ENCODE results near the gene BDNF.
"Not testable (repeated sequence)": the region's sequence is repeated elsewhere in the genome, so short reads cannot be mapped to it uniquely, and the experiment has no call there.

Gene BDNF

DNA sequence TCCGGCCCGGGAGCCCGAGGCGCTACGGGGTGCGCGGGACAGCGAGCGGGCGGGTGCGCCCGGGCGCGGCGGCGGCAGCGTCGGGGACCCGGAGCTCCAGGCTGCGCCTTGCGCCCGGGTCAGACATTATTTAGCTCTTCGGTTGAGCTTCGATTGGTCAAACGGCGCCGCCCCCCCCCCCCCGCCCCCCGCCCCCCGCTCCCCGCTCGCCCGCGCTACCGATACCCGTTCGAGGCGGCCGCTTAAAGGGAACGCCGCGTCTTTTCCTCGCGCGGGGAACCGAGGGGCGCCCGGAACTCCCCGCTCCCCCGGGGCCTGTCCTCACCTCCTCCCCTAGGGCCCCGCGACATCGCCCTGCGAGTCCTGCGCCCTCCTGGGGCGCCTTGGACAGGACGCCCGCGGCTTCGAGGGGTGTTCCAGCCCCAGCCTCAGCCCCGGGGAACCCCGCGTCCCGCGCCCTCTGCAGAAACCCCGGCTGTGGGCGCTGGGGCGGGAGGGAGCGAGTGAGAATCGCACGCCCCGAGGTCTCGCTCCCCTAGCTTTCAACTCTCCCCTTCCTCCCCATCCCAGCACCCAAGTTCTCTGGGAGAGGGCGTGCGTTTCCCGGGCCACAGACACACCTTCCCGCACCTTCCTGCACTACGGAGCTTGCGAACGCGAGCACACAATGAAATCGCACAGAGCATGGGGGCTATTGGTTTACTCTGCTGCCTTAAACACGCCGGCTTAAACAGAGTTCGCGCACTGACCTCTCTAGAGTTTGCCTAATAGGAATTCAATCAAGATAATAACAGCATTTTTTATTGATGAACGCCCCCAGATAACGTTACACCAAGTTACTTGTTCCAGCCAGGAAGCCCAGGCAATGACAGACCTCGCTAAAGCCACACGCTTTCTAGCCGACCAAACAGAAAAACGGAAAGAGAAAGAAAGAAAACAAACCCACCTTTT lies at the start of gene BDNF:
Gene BDNF, minus strand, starts transcription at position 105 of the 951 bp plus-strand sequence. CDS start 41,891 bp downstream, outside the sequence.
- DNase-seq = no peak

DNA sequence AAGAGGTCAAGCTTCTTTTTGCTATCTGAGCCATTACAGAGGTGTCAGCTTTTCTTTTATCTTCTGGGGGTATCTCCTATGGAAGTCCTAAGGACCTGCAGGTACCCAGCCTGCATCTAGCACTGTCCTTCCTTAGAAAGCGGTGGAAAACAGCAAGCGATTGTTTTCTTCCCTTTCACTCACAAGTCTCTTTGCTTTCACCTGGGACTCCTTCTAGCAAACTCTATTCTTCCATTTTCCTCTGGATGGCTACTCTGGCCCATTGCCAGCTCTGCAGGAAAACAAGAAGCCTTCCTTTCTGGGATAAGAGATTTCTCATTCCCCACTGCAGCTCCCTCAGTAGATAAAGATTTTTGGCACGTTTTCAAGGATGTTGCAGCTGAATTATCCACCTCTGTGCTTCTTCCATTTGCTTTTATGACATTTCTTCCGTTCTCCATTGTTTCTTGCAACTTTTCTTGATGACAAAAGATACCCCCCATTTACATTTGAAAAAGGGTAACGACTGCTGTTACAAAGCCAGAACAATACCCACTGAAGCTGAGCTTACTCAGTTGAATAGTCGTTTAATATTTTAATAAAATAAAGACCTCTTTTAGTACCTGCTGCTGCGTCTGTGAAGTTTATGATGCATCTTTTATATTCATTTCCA lies 40.2 kb upstream of the BDNF start:
- DNase-seq = no peak

DNA sequence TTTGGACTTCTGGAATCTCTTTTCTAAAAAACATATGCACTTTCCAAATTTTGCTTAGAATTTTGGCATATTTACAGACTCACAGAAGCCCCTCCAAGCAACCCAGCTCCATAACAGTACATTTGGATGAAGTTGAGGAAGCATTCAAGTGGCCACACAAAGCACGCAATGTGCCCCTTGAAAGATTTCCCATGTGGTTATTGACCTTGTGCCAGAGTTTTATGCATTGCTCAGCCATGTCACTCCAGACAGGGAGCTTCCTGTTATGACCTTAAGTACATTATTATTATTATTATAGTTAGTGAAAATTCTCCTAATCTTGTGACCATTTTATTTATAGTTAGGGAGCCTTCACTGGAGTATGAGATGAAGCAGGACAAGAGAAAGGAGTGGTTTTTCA lies 35.0 kb upstream of the BDNF start:
- DNase-seq = no peak

DNA sequence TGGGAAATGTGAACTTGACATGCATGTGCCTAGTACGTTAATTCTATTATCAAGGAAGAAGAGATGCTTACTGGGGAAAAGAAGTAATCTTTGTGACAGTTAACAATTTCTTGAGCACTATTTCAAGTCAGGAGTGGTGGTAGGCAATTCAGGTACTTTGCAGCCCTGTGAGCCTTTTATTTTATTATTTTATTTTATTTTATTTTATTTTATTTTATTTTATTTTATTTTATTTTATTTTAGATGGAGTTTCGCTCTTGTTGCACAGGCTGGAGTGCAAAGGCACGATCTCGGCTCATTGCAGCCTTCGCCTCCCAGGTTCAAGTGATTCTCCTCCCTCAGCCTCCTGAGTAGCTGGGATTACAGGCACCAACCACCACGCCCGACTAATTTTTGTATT lies 31.5 kb upstream of the BDNF start:
- not testable (repeated sequence) for DNase-seq

DNA sequence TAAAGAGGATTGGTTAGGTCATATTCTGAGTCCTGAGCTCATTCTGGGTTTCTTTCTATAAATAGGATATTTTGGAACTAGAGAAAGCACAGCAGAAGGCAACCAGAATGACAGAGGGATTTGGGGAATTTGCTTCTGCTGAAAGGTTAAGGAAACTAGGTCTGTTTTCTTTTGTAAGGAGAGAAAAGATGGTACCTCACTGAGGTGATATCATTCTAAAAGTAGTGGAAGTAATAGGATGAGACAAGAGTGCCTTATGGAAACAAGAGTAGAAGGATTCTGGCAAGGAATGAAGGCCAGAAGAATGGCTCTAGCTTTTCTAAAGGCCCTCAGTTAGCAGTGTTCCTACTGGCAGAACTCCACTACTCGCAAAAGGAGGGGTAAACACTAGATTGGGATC lies 26.7 kb upstream of the BDNF start:
- no peak for DNase-seq

DNA sequence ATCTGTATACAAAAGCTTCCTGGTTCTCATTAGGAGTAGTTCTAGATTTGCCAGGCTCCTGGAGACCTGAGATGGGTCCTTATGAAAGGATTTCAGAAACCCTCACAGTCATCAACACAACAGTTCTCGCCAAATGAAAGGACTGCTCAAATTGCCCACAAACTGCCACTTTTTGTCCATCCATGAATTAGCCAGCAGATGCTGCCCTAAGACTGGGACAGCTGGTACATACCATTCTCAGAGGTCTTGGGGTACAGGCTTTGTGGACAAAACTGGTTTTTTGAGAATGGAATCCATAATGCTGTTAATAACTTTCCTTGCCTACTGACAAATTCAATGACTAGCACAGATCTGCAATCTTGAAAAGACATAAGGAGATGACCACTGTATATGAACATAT lies 23.4 kb upstream of the BDNF start:
- no peak for DNase-seq

DNA sequence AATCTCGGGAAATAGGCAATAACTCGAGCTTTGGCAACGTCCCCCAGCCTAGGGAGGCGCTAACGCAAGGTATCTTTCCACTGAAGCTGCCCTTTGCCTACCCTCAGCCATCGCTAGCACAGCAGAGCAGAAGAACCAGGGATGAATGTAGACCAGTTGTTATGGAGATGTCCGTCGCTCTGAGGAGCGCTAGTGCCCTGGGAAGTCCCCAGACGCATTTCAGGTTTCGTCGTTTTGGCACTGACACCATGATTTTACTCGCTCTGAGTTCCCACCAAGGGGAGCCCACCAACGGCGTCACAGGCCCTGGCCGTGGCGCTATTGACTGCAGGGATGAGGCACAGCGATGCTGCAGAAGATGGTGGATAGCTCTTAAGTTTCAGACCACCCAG lies 22.7 kb upstream of the BDNF start:
- DNase-seq = no peak

DNA sequence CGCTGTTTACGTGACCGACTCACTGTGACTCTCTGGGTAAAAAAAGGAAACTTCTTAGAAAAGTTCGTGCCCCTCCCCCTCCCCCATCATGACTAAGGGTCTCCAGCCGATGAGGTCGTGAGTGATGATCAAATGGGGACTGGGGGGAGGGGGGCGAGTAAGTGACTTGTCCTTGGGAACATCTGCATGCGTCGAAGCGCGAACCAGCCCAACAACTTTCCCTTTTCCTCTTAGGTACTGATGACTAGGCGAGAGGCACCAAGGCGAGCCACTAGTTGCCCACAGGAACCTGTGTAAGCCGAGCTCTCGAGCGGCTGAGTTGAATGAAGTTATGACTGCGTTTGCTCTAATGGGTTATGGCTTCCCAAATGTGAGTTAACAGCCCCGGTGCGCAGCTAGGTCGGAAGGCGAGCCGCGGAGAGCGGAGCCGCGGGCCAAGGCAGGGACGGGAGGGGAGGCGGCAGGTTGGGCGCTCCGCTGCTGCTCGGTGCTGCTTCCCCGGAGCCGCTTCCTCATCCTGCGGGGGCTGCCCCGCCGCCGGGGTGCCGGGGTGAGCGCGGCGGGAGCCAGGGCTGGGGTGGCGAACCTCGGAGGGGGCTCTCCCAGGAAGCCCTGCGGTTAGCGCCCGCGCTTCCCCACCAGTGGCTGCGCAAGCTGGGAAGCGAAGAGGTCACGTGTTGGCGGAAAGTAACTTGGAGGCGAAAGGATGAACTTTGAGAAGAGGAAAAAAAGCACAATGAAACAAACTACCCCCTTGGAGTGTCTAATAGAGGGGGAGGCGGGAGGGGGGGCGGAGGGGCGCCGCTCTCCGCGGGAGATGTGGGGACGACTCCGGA lies 22.1 kb upstream of the BDNF start:
- DNase-seq = peak; percentile 13

DNA sequence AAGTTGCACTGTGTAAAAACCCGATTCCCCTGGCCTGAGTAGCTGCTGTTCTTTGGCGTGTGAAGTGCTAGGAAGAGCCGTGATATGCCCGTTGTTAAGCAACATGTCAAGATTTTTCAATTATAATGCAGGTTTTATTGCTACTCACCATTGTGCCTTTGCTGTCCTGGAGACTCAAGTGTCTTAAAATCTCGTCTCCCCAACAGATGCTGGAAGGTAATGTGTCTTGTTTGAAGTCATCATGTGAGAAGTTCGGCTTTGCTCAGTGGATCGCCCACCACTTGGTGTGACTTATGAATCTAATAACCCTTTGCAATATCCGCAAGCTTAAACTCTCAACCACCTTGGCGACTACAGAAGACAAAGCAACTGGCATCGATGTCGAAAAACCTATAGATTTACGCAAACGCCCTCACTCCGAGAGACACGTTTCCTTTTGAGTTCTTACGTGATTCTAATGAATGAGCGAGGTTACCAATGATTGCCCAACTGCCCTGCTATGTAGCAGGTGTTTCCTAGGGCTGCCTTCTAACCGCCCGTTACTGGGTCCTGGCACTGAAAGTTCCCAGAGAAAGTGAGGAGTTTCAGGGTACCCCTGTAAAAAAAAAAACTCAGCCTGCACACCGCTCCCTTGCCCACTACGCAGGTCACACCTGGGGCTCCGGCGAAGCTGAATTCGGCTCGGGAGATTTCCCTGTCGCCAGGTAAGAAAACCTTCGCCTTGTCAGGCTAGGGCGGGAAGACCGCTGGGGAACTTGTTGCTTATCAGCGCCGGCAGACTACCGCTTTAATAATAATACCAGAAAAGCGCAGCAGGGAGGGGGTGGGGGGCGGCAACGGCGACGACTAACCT lies 21.2 kb upstream of the BDNF start:
- no peak for DNase-seq

DNA sequence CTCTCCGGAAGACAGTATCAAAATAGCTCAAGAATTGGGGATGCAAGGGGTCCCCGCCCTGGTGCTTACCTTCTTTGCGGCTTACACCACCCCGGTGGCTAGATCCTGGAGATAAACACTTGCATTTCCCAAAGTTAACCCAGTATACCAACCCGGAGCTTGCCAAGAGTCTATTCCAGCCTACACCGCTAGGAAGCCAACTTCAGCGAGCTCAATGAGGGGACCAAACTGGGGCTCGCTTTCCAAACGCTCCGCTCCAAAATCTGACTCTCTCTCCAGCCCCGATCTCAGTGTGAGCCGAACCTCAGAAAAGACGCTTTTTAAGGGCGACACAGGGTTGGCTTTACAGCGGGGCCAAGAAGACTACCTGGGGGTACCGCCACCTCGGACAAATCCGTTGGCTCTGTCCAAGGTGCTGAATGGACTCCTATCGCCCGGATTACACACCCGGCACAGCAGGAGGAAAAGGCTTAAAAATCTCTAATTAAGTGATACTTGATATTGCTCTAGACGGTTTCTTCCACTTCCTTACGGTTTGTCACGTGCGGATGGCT lies 20.1 kb upstream of the BDNF start:
- no peak for DNase-seq

DNA sequence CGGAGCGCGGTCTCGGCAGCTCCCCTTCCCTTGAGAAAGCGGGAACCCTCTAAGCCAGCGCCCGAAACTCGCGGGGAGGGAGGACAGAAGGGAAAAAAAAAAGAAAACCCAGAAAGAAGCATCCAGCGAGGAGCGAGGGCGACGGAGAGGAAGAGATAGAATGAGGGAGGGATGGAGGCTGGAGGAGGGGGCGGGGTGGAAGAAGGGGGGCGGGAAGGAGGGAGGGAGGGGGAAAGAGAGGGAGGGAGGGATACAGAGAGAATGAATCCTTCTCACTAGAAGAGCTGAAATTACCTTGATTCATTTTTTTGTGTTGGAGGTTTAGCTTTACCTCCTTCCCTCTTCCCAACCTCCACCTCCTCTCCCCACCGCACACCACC lies 19.3 kb upstream of the BDNF start:
- no peak for DNase-seq

DNA sequence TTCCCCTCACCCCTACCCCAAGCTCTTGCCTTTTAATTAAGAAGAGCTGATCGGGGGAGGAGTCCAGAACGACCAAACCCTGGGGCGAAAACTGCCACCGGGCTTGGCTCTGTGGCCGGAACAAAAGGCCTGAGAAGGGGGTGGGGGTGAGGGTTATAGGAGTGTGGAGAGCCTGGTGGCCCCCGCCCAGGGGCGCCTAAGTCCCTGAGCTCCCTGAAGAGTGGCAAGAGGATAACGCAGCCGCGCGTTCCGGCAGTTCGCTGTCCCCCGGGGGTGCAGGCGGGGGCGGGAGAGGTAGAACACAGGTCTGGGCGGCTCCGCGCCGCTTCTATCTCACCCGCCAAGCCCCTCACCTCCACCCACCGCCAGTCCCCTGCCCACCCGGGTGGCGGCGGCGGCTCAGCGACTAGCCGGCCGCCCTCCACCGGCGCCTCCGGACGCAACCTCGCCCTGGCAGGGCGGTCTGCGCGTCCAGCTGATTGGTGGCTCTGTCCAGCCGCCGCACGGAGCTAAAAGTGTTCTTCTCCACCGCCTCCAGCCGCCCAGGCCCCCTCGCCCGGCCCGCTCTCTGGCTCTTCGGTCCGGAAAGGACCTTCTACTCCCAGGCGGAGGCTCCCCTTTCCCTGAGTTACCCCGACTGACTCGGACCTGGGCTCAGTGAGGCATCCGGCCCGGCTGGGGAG lies 18.7 kb upstream of the BDNF start:
- no peak for DNase-seq

DNA sequence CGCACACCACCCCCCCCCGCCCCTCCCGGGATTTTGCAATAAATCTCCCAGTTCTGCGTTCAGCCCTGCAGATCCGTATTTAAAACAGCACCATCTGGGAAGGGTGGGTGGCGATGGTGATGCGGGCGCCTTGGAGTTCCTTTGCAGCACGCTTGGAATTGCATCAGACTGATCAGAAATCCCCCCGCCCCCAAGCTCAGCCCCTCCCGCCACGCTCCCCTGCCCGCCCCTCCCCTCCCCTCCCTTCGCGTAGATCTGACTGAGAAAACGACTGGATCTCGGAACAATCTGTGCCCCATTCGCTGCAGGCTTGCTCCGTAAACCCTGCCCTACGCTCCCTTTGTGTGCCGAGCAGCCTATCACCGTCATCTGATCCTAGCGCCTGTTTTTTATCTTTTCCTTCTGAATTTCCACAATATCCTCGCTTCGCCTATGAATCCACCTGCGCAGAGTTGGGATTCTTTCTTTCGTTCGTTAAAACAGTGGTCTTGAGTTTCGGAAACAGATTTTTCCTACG lies 18.1 kb upstream of the BDNF start:
- DNase-seq = peak; percentile 19

DNA sequence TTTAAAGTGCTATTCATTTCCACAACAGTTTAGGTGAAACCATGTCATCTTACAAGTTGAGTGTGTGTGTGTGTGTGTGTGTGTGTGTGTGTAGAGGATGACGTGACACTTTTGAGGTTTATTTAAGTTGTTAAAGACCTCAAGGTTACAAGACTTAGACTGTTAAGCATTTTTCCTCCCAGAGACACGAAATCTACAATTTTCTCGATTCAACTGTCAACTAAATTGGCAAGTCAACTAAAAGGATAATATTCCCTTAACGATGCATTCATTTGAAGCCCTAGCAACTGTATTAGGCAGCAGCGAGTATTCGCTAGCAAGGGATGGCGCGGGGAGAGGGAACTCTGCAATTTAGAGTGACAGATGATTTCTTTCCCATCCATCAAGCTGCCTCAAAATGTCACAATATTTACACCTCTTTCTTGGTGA lies 17.6 kb upstream of the BDNF start:
- no peak for DNase-seq

DNA sequence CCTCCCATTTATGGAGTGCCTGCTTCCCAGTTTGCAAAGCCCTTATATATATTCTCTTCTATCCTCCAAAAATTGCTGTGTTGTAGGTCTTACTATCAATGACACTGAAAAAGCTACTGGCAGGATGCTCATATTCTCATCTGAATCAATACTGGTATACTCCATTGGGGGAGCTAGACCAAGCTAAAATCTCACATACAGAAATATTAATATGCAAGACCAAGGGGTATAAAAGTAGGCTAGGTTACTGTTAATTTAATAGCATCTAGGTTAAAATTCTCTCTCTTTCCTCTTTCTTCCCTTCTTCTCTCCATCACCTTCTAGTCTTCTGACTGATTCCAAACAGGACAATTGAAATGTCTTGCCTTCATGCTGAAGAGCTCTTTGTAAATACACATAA lies 17.1 kb upstream of the BDNF start:
- DNase-seq = no peak

DNA sequence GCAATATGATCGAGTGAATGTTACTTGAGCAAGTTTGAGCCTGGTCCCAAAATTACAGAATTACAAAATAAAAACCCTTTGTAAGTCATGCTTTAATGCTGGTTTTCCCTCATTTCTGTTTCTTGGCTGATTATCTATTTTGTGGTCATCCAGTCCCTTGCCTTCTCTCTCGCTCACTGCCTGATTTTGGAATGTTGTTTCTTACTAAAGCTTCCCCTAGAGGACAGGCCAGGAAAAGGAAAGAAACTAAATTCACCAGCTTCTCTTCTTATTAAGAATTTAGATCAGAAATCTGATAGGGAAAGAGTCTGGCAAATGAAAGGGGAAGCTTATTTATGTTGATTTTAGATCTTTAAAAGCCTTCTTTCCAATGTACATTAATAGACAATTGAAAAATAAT lies 16.6 kb upstream of the BDNF start:
- no peak for DNase-seq

DNA sequence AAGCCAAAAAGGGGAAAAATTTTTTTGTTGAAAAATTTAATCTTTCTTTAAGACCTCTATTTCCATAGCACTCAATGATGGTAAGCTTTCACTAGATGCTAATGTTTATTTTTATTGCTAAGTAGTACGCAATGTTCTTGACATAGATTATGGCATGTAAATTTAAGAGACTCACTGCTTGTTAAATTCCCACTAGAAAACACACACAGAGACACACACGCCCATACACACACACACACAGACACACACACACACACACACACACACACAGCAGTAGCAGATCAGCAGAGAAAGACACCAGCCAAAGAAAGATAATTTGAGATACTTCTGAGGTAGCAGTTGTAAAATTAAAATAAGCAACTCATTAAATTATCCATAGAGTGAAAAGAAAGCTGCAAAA lies 16.0 kb upstream of the BDNF start:
- no peak for DNase-seq

DNA sequence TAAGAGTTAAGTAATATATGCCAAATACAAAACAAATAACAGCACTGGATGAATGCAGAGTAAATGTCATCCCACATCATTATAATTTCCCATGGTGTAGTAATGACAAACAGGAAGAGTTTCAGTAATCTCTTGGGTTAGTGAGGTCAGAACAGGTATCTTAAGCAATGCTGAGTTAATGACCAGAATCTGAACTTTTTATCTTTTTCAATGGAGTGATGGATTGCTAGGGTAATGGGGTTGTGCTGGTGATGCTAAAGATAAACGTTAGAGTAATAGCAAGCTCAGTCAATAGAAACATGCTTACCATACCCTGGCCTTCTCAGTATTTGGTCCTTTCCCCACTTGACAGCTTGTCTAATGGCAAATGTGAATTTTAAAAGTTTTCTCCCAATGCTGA lies 11.5 kb upstream of the BDNF start:
- no peak for DNase-seq

DNA sequence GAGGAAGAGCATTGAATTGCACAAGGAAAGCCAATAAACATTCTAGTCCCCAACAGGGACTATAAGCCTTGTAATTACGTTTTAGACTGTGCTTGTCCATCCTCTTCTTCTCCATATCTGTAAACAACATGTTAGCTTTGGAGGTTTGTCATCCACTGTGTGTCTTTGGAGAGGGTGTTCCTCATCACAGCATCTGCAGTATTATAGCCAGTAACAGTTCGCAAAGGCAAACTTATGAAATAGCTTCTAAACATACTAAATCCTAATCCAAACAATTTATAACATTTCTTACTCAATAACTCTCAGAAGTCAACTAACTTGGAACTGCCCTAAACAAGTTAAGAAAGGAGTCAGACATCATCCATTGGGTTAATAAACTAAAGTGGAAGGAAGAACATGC lies 10.3 kb upstream of the BDNF start:
- DNase-seq = no peak

DNA sequence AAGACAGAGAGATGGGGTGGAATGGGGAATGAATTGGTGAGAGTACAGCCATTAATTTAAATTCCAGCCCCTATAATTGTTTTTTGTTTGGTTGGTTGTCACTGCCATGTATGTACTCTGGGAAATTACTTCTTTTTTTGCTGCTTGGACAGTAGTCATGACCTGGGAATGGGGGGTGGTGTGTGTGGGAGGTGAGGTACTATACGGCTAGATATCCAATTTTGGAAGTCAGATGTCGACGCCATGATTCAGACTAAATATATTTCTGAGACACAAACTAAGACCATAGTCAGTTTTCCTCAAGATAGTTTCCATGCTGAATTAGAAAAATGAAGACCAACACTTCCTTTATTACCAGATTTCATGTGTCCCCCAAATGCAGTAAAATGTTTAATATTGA lies 7.4 kb upstream of the BDNF start:
- DNase-seq = no peak

All from NCI-H526 treated with DMSO at 0.1 percent for 48 hours (cell line).